ENCODE measurements around the gene ALAS1. TPM values are rescaled to one million over a fixed set of nuclear protein-coding genes. Genes with fewer than 3 reads are reported as not detected.

Gene ALAS1
- total RNA-seq, 1 experiment from 2014 or later = 29.2 TPM

GRCh38 chr3:52172262-52172757 lies 25.6 kb upstream of the ALAS1 start:
- no peaks in the 10 kb centered on the region for H3K27me3 Mint-ChIP-seq (ENCODE audit: insufficient read depth, unreplicated experiment)
- ChIA-PET POLR2A (no interaction called here), CTCF (interaction anchor here (1.0 to 1.6 kb wide), 4 partner anchors 27 to 167 kb away, joined by 3 to 5 read pairs (median 4); no protein-coding TSS in a partner anchor)
- TF ChIP-seq, protein P1, sequence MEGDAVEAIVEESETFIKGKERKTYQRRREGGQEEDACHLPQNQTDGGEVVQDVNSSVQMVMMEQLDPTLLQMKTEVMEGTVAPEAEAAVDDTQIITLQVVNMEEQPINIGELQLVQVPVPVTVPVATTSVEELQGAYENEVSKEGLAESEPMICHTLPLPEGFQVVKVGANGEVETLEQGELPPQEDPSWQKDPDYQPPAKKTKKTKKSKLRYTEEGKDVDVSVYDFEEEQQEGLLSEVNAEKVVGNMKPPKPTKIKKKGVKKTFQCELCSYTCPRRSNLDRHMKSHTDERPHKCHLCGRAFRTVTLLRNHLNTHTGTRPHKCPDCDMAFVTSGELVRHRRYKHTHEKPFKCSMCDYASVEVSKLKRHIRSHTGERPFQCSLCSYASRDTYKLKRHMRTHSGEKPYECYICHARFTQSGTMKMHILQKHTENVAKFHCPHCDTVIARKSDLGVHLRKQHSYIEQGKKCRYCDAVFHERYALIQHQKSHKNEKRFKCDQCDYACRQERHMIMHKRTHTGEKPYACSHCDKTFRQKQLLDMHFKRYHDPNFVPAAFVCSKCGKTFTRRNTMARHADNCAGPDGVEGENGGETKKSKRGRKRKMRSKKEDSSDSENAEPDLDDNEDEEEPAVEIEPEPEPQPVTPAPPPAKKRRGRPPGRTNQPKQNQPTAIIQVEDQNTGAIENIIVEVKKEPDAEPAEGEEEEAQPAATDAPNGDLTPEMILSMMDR (IDR thresholded peaks at IDR 0.05; ENCODE audit: unreplicated experiment) = no peak
- H3K36me3 Mint-ChIP-seq (ENCODE audit: insufficient read depth, unreplicated experiment) = no peaks in the 10 kb centered on the region
- intact Hi-C loops (cut with micrococcal nuclease) = no loop called here
- no peak for DNase-seq (ENCODE audit: unreplicated experiment)
- BruUV-seq (replicated peaks) = no TSS peak
- no peak overlapping the region for H3K4me3 Mint-ChIP-seq (ENCODE audit: unreplicated experiment)
- H3K4me1 Mint-ChIP-seq (ENCODE audit: insufficient read depth, unreplicated experiment) = peaks cover 18% of the 10 kb centered on the region
- H3K27ac Mint-ChIP-seq (ENCODE audit: low read depth, unreplicated experiment) = no peak overlapping the region
- H3K9me3 Mint-ChIP-seq (ENCODE audit: unreplicated experiment) = no peaks in the 10 kb centered on the region

GRCh38 chr3:52173101-52173500 lies 24.9 kb upstream of the ALAS1 start:
- H3K9me3 Mint-ChIP-seq (ENCODE audit: unreplicated experiment) = no peaks in the 10 kb centered on the region
- H3K27ac Mint-ChIP-seq (ENCODE audit: low read depth, unreplicated experiment) = no peak overlapping the region
- ChIA-PET POLR2A (no interaction called here), CTCF (interaction anchor here (0.5 to 1.6 kb wide), 2 partner anchors 46 to 166 kb away, joined by 3 to 4 read pairs; no protein-coding TSS in a partner anchor)
- TF ChIP-seq, protein P1 (IDR thresholded peaks at IDR 0.05; ENCODE audit: unreplicated experiment) = no peak
- H3K4me1 Mint-ChIP-seq (ENCODE audit: insufficient read depth, unreplicated experiment) = peaks cover 24% of the 10 kb centered on the region
- H3K4me3 Mint-ChIP-seq (ENCODE audit: unreplicated experiment) = no peak overlapping the region
- intact Hi-C loops (cut with micrococcal nuclease) = no loop called here
- no peak for DNase-seq (ENCODE audit: unreplicated experiment)
- no TSS peak for BruUV-seq (replicated peaks)
- H3K36me3 Mint-ChIP-seq (ENCODE audit: insufficient read depth, unreplicated experiment) = no peaks in the 10 kb centered on the region
- peaks cover 3% of the 10 kb centered on the region for H3K27me3 Mint-ChIP-seq (ENCODE audit: insufficient read depth, unreplicated experiment)

GRCh38 chr3:52174896-52175295 lies 23.1 kb upstream of the ALAS1 start:
- H3K27me3 Mint-ChIP-seq (ENCODE audit: insufficient read depth, unreplicated experiment) = peaks cover 10% of the 10 kb centered on the region
- no TSS peak for BruUV-seq (replicated peaks)
- POLR2A ChIA-PET = interaction anchor here (0.7 to 0.9 kb wide), 2 partner anchors 11 to 19 kb away, joined by 3 to 4 read pairs; no protein-coding TSS in a partner anchor

DNA sequence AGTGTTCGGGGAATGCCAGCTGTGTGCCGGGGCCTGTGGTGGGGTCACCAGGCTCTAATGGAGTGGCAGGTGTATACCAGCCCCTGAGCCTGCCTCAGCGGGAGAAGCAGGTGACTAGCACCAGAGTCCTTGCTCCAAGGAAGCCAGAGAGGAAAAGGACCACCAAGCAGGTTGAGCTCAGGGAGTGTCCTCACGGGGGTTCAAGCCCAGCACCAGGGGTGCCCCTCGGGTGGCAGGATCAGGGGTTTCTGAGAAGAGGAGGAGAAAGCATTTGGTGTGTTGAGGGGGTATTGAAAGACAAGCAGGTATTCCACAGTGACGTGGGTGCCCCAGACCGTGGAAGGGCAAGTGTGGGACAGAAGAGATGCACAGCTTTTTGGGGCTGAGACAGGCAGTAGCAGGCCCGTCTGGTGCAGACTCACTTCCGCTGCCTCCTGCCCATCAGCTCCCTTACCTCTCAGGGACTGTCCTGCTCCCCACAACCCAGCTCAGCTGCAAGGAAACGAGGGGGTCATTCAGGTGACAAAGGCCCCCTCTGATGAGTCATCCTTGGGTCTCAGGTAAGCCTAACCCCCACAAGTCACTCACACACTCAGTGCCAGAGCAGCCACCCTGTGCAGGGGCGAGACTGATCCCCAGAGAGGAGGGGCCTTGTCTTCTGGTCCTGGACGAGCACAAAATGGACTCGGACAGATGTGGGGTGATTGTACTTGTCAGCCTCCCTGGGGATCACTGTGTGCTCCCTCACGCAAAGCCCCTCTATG lies 22.4 kb upstream of the ALAS1 start:
- POLR2A ChIA-PET = interaction anchor here (0.7 to 0.9 kb wide), 2 partner anchors 12 to 18 kb away, joined by 3 to 4 read pairs; no protein-coding TSS in a partner anchor

More at GRCh38 chr3:52174896-52175295, 23.1 kb upstream of the ALAS1 start:
- CTCF ChIA-PET = interaction anchor here (0.5 to 1.4 kb wide), 4 partner anchors 17 to 164 kb away, joined by 3 to 4 read pairs (median 3); no protein-coding TSS in a partner anchor
- TF ChIP-seq, protein P1 (IDR thresholded peaks at IDR 0.05; ENCODE audit: unreplicated experiment) = no peak
- no peak overlapping the region for H3K4me3 Mint-ChIP-seq (ENCODE audit: unreplicated experiment)
- no peak for DNase-seq (ENCODE audit: unreplicated experiment)
- peaks cover 30% of the 10 kb centered on the region for H3K4me1 Mint-ChIP-seq (ENCODE audit: insufficient read depth, unreplicated experiment)
- H3K9me3 Mint-ChIP-seq (ENCODE audit: unreplicated experiment) = no peaks in the 10 kb centered on the region
- peak overlapping the region; percentile 59 for H3K27ac Mint-ChIP-seq (ENCODE audit: low read depth, unreplicated experiment)
- H3K36me3 Mint-ChIP-seq (ENCODE audit: insufficient read depth, unreplicated experiment) = no peaks in the 10 kb centered on the region
- intact Hi-C loops (cut with micrococcal nuclease) = no loop called here

More for the DNA sequence above, 22.4 kb upstream of the ALAS1 start:
- Mint-ChIP-seq H3K4me3 (ENCODE audit: unreplicated experiment) (no peak overlapping the region), H3K36me3 (ENCODE audit: insufficient read depth, unreplicated experiment) (no peaks in the 10 kb centered on the region), H3K27me3 (ENCODE audit: insufficient read depth, unreplicated experiment) (peaks cover 10% of the 10 kb centered on the region), H3K9me3 (ENCODE audit: unreplicated experiment) (no peaks in the 10 kb centered on the region), H3K27ac (ENCODE audit: low read depth, unreplicated experiment) (peak overlapping the region; percentile 59), H3K4me1 (ENCODE audit: insufficient read depth, unreplicated experiment) (peaks cover 30% of the 10 kb centered on the region)
- CTCF ChIA-PET = interaction anchor here (0.6 to 1.4 kb wide), 4 partner anchors 47 to 564 kb away, joined by 3 to 4 read pairs (median 3); no protein-coding TSS in a partner anchor
- no peak for DNase-seq (ENCODE audit: unreplicated experiment)
- intact Hi-C loops (cut with micrococcal nuclease) = no loop called here
- BruUV-seq (replicated peaks) = no TSS peak
- TF ChIP-seq, protein P1 (IDR thresholded peaks at IDR 0.05; ENCODE audit: unreplicated experiment) = no peak

All from MCF 10A (cell line).